Measurements from ENCODE around the gene MTRF1L.
A peak's percentile ranks its signal among the peaks of the same experiment; 100 is the strongest.

Gene MTRF1L

GRCh38 chr6:153002613-153003365, at the start of gene MTRF1L:
TSS of gene MTRF1L (minus strand) at chr6:153002709. CDS start at chr6:153002685, 24 bp downstream.
- DNase-seq = peak; percentile 96

- no peak for DNase-seq
Observed at GRCh38 chr6:153051801-153052200, 49.3 kb upstream of the MTRF1L start.

GRCh38 chr6:153048631-153049030, 46.1 kb upstream of the MTRF1L start:
- no peak for DNase-seq

GRCh38 chr6:153047386-153047785, 44.9 kb upstream of the MTRF1L start:
- DNase-seq = no peak

- DNase-seq = no peak
Observed at GRCh38 chr6:153045271-153045670, 42.8 kb upstream of the MTRF1L start.

- no peak for DNase-seq
Observed at GRCh38 chr6:153044295-153044694, 41.8 kb upstream of the MTRF1L start.

GRCh38 chr6:153043719-153044118, 41.2 kb upstream of the MTRF1L start:
- no peak for DNase-seq

GRCh38 chr6:153038378-153039057, 36.0 kb upstream of the MTRF1L start:
- DNase-seq = no peak

- DNase-seq = no peak
Observed at GRCh38 chr6:153034139-153034538, 31.6 kb upstream of the MTRF1L start.

GRCh38 chr6:153032255-153032882, 29.9 kb upstream of the MTRF1L start:
- no peak for DNase-seq

GRCh38 chr6:153031335-153031955, 28.9 kb upstream of the MTRF1L start:
- no peak for DNase-seq

- no peak for DNase-seq
Observed at GRCh38 chr6:153028963-153029362, 26.5 kb upstream of the MTRF1L start.

- DNase-seq = no peak
Observed at GRCh38 chr6:153028286-153028685, 25.8 kb upstream of the MTRF1L start.

GRCh38 chr6:153027480-153027879, 25.0 kb upstream of the MTRF1L start:
- no peak for DNase-seq

GRCh38 chr6:153024709-153025017, 22.2 kb upstream of the MTRF1L start:
- no peak for DNase-seq

GRCh38 chr6:153023977-153024708, 21.6 kb upstream of the MTRF1L start:
- DNase-seq = peak; percentile 38

GRCh38 chr6:153018355-153018754, 15.8 kb upstream of the MTRF1L start:
- no peak for DNase-seq

- DNase-seq = no peak
Observed at GRCh38 chr6:153016846-153017245, 14.3 kb upstream of the MTRF1L start.

- no peak for DNase-seq
Observed at GRCh38 chr6:153015094-153015640, 12.7 kb upstream of the MTRF1L start.

- no peak for DNase-seq
Observed at GRCh38 chr6:153013438-153013837, 10.9 kb upstream of the MTRF1L start.

GRCh38 chr6:153012856-153013255, 10.3 kb upstream of the MTRF1L start:
- no peak for DNase-seq

GRCh38 chr6:153003366-153003690, 819 bp upstream of the MTRF1L start:
- no peak for DNase-seq
